H9 (cell line): ENCODE measurements around the gene ACTN1. TPM values are rescaled to one million over a fixed set of nuclear protein-coding genes. Genes with fewer than 3 reads are reported as not detected.
A peak's percentile ranks its signal among the peaks of the same experiment; 100 is the strongest.

Source experiments
- DNase-seq: peaks from one replicate; pipeline ENCODE4 v3.0.0-alpha.2; 2017
- H2AFZ ChIP-seq: one replicate; pipeline ENCODE4 v1.6.1; 2013; ENCODE audit warnings: mild to moderate bottlenecking, low read length, control low read depth, moderate library complexity
- H2AK5ac ChIP-seq: 2 replicates; pipeline ENCODE4 v1.6.1; 2013; ENCODE audit warnings: low read length, control low read depth, mixed read lengths; ENCODE audit not compliant: insufficient read length
- H2BK120ac ChIP-seq: one replicate; pipeline ENCODE4 v1.6.1; 2013; ENCODE audit warnings: low read depth, mild to moderate bottlenecking, low read length, control low read depth, inconsistent platforms; ENCODE audit not compliant: poor library complexity, severe bottlenecking
- H2BK12ac ChIP-seq: 2 replicates; pipeline ENCODE4 v1.6.1; 2013; ENCODE audit warnings: low read length, control low read depth, mixed read lengths, low read depth; ENCODE audit not compliant: insufficient read length
- H2BK15ac ChIP-seq: 2 replicates; pipeline ENCODE4 v1.6.1; 2013; ENCODE audit warnings: low read depth, low read length, control low read depth
- H2BK20ac ChIP-seq: one replicate; pipeline ENCODE4 v1.6.1; 2013; ENCODE audit warnings: low read depth, mild to moderate bottlenecking, low read length, control low read depth, inconsistent platforms; ENCODE audit not compliant: poor library complexity, severe bottlenecking
- H2BK5ac ChIP-seq: 2 replicates; pipeline ENCODE4 v1.6.1; 2013; ENCODE audit warnings: low read length, control low read depth, mixed read lengths; ENCODE audit not compliant: insufficient read length
- H3K14ac ChIP-seq: 2 replicates; pipeline ENCODE4 v1.6.1; 2013; ENCODE audit warnings: low read length, control low read depth; ENCODE audit not compliant: insufficient read depth
- H3K18ac ChIP-seq: 2 replicates; pipeline ENCODE4 v1.6.1; 2013; ENCODE audit warnings: low read depth, mild to moderate bottlenecking, mixed read lengths, low read length, control low read depth; ENCODE audit not compliant: insufficient read length
- H3K23ac ChIP-seq: 2 replicates; pipeline ENCODE4 v1.6.1; 2013; ENCODE audit warnings: low read length, control low read depth, mixed read lengths, low read depth; ENCODE audit not compliant: insufficient read length
- H3K23me2 ChIP-seq: 2 replicates; pipeline ENCODE4 v1.6.1; 2013; ENCODE audit warnings: low read depth, mild to moderate bottlenecking, mixed read lengths, low read length, control low read depth; ENCODE audit not compliant: insufficient read length, poor library complexity, severe bottlenecking
- H3K27ac ChIP-seq: 2 replicates; pipeline ENCODE4 v1.5.1; 2013; ENCODE audit warnings: low read length, control low read depth, mixed read lengths, low read depth; ENCODE audit not compliant: insufficient read length
- H3K27me3 ChIP-seq: 2 replicates; pipeline ENCODE4 v1.6.1; 2013; ENCODE audit warnings: low read length, control low read depth, inconsistent platforms; ENCODE audit not compliant: insufficient read depth
- H3K4ac ChIP-seq: 2 replicates; pipeline ENCODE4 v1.6.1; 2013; ENCODE audit warnings: low read depth, mild to moderate bottlenecking, control low read depth, inconsistent platforms, low read length, moderate library complexity
- H3K4me1 ChIP-seq: 2 replicates; pipeline ENCODE4 v1.6.1; 2013; ENCODE audit warnings: low read length, control low read depth, inconsistent platforms; ENCODE audit not compliant: insufficient read depth
- H3K4me2 ChIP-seq: 2 replicates; pipeline ENCODE4 v1.6.1; 2013; ENCODE audit warnings: low read length, control low read depth, mixed read lengths; ENCODE audit not compliant: insufficient read length, insufficient read depth
- H3K56ac ChIP-seq: 2 replicates; pipeline ENCODE4 v1.6.1; 2013; ENCODE audit warnings: low read depth, mild to moderate bottlenecking, mixed read lengths, low read length, control low read depth; ENCODE audit not compliant: insufficient read length
- H3K79me1 ChIP-seq: 2 replicates; pipeline ENCODE4 v1.6.1; 2013; ENCODE audit warnings: low read depth, mild to moderate bottlenecking, moderate library complexity, low read length, control low read depth, inconsistent platforms; ENCODE audit not compliant: insufficient read depth, poor library complexity, severe bottlenecking
- H3K79me2 ChIP-seq: 2 replicates; pipeline ENCODE4 v1.6.1; 2013; ENCODE audit warnings: low read length, control low read depth, inconsistent platforms; ENCODE audit not compliant: insufficient read depth
- H3K9ac ChIP-seq: 2 replicates; pipeline ENCODE4 v1.6.1; 2013; ENCODE audit warnings: low read length, control low read depth, mixed read lengths; ENCODE audit not compliant: insufficient read length; ENCODE audit errors: extremely low read depth
- H3K9me3 ChIP-seq: one replicate; pipeline ENCODE4 v1.6.1; 2013; ENCODE audit warnings: low read depth, low read length, inconsistent platforms; ENCODE audit not compliant: control insufficient read depth
- H3T11ph ChIP-seq: one replicate; pipeline ENCODE4 v1.6.1; 2013; ENCODE audit warnings: mild to moderate bottlenecking, low read length, control low read depth, inconsistent platforms
- H4K20me1 ChIP-seq: one replicate; pipeline ENCODE4 v1.6.1; 2013; ENCODE audit not compliant: control insufficient read depth, insufficient read length, insufficient read depth
- H4K5ac ChIP-seq: 2 replicates; pipeline ENCODE4 v1.6.1; 2013; ENCODE audit warnings: low read depth, mild to moderate bottlenecking, mixed read lengths, low read length, control low read depth; ENCODE audit not compliant: insufficient read length
- H4K8ac ChIP-seq: replicated peaks from 2 replicates; pipeline ENCODE4 v1.6.1; 2013; ENCODE audit warnings: low read length, control low read depth, mixed read lengths, low read depth; ENCODE audit not compliant: insufficient read length
- H4K91ac ChIP-seq: 2 replicates; pipeline ENCODE4 v1.6.1; 2013; ENCODE audit warnings: low read depth, mild to moderate bottlenecking, moderate library complexity, mixed read lengths, low read length, control low read depth; ENCODE audit not compliant: insufficient read length
- H3K27ac Mint-ChIP-seq, 3 experiments: 2 replicates in 2 of 3; 3 replicates in 1 of 3; pipeline ENCODE4 v1.8.0; 2020 to 2021; ENCODE audit warnings: mixed read lengths in 3 of 3, mild to moderate bottlenecking in 1 of 3, moderate library complexity in 1 of 3
- H3K27me3 Mint-ChIP-seq: 2 replicates; pipeline ENCODE4 v1.8.0; 2021; ENCODE audit warnings: low read depth, mild to moderate bottlenecking, moderate library complexity, mixed read lengths
- H3K36me3 Mint-ChIP-seq, 3 experiments: 2 replicates in 2 of 3; 3 replicates in 1 of 3; pipeline ENCODE4 v1.8.0; 2020 to 2021; ENCODE audit warnings: low read depth in 3 of 3, mixed read lengths in 3 of 3; ENCODE audit not compliant: insufficient read depth in 1 of 3
- H3K4me1 Mint-ChIP-seq, 2 experiments: 2 replicates each; pipeline ENCODE4 v1.8.0; 2020; ENCODE audit warnings: mixed read lengths in 2 of 2
- H3K4me3 Mint-ChIP-seq, 2 experiments: 2 replicates in 1 of 2; 3 replicates in 1 of 2; pipeline ENCODE4 v1.8.0; 2020 to 2021; ENCODE audit warnings: mild to moderate bottlenecking in 2 of 2, mixed read lengths in 2 of 2, moderate library complexity in 1 of 2
- H3K9me3 Mint-ChIP-seq, 2 experiments: 2 replicates in 1 of 2; 3 replicates in 1 of 2; pipeline ENCODE4 v1.8.0; 2020; ENCODE audit warnings: mild to moderate bottlenecking in 2 of 2, mixed read lengths in 2 of 2, moderate library complexity in 1 of 2
- CTCF ChIP-seq: fragments of 200-600 bp; sonication (generic); conservative IDR thresholded peaks from 3 replicates; pipeline ENCODE4 v1.8.0; 2021; ENCODE audit warnings: antibody characterized with exemption, mild to moderate bottlenecking
- WGBS: extraction: QIAGEN DNeasy Blood & Tissue Kit; methylation state at CpG from one replicate; pipeline ENCODE4 v1.1.7; 2013; ENCODE audit warnings: missing lambda C conversion rate, low lambda C conversion rate, mixed read lengths; ENCODE audit not compliant: insufficient read length; ENCODE audit errors: extremely low coverage; 5-methylcytosine and 5-hydroxymethylcytosine counted together
- total RNA-seq: library from RNA; stranded (reverse); gene quantifications from 2 replicates; pipeline ENCODE4 v1.2.1, GENCODE V29; 2021

The ACTN1 gene
- total RNA-seq, 1 experiment from 2014 or later: 219 TPM

- Histone ChIP-seq H2AFZ (no peak overlapping the region), H3K27me3 (no peaks in the 10 kb centered on the region), H3K56ac (no peak overlapping the region), H2BK5ac (no peak overlapping the region), H3T11ph (no peak overlapping the region), H2BK120ac (no peak overlapping the region), H4K8ac (no peak overlapping the region), H3K18ac (no peak overlapping the region), H3K79me2 (peaks cover 46% of the 10 kb centered on the region; the same call in 1 of the 2 replicates), H3K14ac (no peak overlapping the region; the same call in 1 of the 2 replicates), H3K79me1 (peaks cover 2% of the 10 kb centered on the region), H2BK20ac (no peak overlapping the region), H3K4me1 (0 out of 2 replicates have a peak, but pooled peaks cover 4% of the 10 kb centered on the region), H4K5ac (no peak overlapping the region), H3K23me2 (no peaks in the 10 kb centered on the region), H2BK12ac (no peak overlapping the region), H3K9me3 (no peaks in the 10 kb centered on the region), H3K23ac (no peak overlapping the region), H2AK5ac (no peak overlapping the region), H3K9ac (no peak overlapping the region), H3K4me2 (no peak overlapping the region), H3K4ac (no peak overlapping the region), H3K27ac (no peak overlapping the region), H4K20me1 (no peaks in the 10 kb centered on the region), H4K91ac (no peak overlapping the region), H2BK15ac (no peak overlapping the region)
- no peak for DNase-seq
- H3K27me3 Mint-ChIP-seq: no peaks in the 10 kb centered on the region
- H3K4me3 Mint-ChIP-seq: no peak overlapping the region
- TF ChIP-seq CTCF: no peak
- peaks cover 46 to 48% of the 10 kb centered on the region in 2 experiments for H3K4me1 Mint-ChIP-seq
- H3K27ac Mint-ChIP-seq: peak overlapping the region; percentile 39 to 89 (median 72); a peak in 5 of 7 replicates
- no peaks in the 10 kb centered on the region for H3K9me3 Mint-ChIP-seq
- peaks cover 6 to 57% (median 38%) of the 10 kb centered on the region in 3 experiments; a peak in 5 of 7 replicates for H3K36me3 Mint-ChIP-seq
- no CpG with 5 or more reads among the region's 10 CpGs for WGBS
Measured at GRCh38 chr14:68955164-68955850, 23.8 kb downstream of the ACTN1 start.
